CD4-positive, alpha-beta T cell treated with Interleukin-4 for 1 hour (primary cell): ENCODE results near the gene RFT1.

Experiments
- DNase-seq, 2 donors: peaks; one replicate each; pipeline ENCODE4 v3.0.0-alpha.2; 2020 to 2022

RFT1 gene

GRCh38 chr3:53149699-53150098 lies 19.5 kb upstream of the RFT1 start:
- DNase-seq = no peak

- DNase-seq = no peak
Observed at GRCh38 chr3:53149006-53149690, 18.9 kb upstream of the RFT1 start.

GRCh38 chr3:53147903-53148400 lies 17.7 kb upstream of the RFT1 start:
- DNase-seq = no peak

- no peak for DNase-seq
Observed at GRCh38 chr3:53147151-53147902, 17.1 kb upstream of the RFT1 start.

DNA sequence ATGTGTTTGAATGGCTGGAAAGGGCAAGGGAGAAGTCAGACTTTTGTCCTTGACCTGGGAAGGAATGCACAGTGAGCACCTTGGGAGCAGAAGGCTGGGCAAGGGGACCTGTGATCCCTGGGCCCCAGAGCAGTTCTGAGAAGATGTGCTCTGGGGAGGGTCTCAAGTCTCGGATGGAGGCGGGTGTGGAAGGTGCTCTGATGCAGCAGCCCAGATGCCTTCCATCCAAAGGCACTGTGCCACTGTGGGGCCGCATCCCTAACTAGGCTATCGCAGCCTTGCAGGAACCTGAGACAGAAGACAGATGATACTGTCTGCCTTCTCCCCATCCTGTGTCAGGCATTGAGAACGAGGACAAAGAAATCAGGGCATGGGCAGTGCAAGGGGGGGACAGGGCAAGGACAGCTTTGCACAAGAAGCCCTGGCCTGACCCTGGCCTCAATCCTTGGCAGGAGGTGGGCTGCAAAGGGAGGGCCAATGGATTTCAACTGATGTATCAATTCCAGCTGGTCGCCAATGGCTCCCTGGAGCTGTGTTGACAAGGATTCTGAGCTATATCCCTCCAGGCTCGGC lies 16.2 kb upstream of the RFT1 start:
- no peak for DNase-seq

DNA sequence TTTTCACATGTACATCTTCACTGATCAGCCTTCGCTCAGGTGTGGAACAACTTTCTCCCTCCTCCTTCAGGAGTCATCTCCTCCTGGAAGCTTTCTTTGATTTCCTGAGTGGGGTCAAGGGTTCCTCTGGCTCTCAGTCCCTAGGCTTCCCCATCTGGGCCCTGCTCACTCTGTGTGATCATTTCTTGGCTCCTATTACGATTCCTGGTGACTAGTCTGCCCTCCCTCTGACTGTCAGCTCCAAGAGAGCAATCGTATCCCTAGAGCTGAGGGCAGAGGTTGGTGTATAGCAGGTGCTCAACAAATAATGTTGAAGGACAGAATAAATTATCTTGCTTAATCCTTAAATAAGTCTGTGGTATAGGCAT lies 15.5 kb upstream of the RFT1 start:
- no peak for DNase-seq

DNA sequence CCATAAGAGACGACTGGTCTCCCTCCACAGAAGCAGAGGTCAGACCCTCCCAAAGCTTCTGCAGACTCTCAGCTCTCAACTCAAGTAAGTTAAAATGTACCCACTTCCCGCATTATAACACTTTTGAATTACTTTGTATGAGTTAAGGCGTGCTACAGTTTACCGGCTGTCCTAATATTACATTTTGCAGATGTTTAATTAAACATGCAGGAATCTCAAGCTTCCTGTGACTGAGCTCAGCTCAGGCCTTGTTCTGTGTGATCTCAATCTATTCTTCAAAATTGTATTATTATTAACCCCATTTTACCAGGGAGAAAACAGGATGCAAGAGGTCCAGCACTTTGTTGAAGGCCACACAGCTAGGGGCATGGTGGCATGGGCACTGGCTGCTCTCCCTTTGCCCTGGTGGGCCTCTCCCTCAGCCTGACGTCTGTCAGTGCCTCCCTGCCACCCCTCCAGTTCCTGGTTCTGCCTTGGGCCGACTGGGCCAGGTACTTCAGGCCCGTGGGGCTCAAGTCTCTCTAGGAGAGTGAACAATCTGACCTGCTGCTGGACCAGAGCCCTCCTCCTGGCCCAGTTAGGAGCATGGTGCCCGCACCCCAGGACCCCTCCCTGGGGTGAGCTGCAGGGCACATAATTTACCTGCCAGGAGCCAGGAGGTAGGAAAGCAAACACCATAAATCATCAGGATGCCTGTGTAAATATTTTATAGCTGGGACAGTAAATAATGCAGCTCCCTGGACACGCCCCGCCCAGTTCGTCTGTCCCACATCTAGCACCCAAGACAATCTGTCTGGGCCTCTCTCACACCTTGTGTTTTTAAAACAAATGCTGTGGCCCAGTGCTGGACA lies 14.9 kb upstream of the RFT1 start:
- DNase-seq = no peak

GRCh38 chr3:53144446-53144845 lies 14.2 kb upstream of the RFT1 start:
- no peak for DNase-seq

DNA sequence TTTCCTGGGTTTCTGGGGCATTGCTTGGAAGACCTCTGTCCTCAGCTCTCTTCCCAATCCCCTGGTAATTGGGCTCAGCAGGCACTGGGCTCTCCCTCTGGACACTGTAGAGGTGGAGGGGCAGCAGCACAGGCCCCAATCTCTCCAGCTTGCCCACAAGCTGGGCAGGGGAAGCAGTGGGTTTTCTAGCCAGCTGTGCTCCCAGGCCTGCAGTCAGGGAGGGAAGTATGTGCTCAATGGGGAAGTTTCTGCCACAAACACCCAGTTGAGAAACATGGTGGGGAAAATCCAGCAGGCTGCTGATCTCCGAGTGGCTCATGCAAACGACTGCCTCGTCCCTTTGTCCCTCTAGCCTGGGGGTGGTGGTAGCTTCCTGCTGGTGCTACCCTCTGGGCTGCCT lies 12.8 kb upstream of the RFT1 start:
- DNase-seq = peak in 1 of 2 donors; percentile 65

GRCh38 chr3:53140847-53141845 lies 10.9 kb upstream of the RFT1 start:
- peak in 1 of 2 donors; percentile 62 for DNase-seq

GRCh38 chr3:53139906-53140846 lies 9.9 kb upstream of the RFT1 start:
- no peak for DNase-seq

DNA sequence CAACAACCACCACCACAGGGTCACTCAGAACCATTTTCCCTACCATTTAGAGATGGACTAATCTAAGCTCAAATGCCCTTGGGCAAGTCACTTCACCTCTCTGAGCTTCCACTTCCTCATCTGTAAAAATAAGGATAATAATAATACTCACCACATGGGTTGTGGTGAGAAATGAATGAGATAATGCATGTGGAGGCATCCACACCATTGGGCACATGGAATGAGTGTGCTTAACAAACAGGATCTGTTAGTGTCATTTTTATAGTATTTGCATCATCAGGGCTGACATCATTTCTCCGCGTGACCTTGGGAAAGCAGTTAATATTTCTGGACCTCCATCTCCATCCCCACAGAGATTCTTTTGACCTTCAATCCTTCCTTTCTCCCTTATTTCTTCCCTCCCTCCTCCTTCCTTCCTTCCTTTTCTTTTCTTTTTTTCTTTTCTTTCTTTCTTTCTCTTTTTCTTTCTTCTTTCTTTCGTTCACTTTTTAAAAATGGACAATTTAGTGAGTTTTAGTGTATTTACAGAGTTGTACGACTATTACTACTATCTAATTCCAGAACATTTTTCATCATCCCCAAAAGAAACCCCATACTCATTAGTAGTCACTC lies 7.7 kb upstream of the RFT1 start:
- no peak for DNase-seq

GRCh38 chr3:53137221-53137620 lies 7.0 kb upstream of the RFT1 start:
- DNase-seq = no peak

DNA sequence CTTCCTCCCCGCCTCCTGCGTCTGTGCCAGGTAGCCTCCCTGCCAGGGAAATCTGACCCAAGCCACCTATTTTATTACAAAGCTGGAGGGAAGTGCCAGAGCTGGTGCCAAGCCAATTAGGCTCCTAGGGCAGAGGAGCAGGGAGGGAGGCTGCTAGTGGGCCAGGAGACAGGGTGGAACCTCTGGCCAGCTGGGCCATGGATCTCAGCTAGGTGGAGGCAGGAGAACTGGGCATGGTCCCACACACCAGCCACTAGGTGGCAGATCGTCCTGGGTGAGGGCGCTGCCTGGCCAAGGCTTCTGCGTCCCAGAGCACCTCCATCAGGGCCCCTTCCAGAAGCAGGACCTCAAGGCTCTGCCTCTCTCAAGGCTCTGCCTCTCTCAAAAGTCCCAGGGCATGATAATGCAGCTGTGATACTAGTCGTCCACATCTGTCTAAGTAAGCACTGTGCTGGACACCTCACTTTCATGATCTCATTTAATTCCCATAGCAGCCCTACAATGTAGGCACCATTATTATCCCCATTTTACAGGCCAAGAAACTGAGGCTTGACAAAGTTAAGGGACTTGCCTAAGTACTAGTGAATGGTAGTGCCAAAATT lies 4.5 kb upstream of the RFT1 start:
- peak; percentile 67 to 75 for DNase-seq

DNA sequence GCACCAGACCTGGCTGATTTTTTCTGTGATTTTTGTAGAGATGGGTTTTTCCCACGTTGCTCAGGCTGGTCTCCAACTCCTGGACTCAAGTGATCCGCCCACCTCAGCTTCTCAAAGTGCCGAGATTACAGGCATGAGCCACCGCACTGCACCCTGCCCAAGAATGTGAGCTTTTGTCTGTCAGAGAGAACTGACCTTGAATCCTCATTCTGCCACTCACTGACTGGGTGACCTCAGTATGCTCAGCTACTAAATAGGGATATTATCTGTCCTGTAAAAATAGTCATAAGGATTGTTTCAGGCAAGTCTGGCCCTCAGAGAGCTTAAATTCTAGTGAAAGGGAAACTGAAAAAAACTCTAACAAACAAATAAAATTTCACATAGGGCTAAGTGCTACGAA lies 2.1 kb upstream of the RFT1 start:
- DNase-seq = no peak

GRCh38 chr3:53131096-53131495 lies 861 bp upstream of the RFT1 start:
- DNase-seq = no peak

DNA sequence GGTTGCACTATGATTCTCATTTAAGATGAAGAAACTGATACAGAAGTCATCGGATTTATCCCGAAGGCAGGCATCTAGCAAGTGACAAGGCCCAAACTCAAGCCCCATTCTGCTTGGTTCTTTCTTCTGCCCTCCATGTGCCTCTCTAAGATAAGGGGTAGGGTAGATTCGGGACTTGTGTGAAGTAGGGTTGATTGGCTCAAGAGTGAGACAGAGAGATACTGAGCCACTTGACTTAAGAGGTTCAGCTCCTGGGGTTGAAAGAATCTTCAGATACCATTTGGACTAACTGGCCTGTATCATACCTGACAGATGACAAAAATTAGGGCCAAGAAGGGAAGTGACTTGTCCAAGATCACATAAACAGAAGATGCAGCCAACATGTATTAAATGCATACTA lies 891 bp downstream of the RFT1 start:
- no peak for DNase-seq

- no peak for DNase-seq
Observed at GRCh38 chr3:53126601-53127000, 3.6 kb downstream of the RFT1 start.

DNA sequence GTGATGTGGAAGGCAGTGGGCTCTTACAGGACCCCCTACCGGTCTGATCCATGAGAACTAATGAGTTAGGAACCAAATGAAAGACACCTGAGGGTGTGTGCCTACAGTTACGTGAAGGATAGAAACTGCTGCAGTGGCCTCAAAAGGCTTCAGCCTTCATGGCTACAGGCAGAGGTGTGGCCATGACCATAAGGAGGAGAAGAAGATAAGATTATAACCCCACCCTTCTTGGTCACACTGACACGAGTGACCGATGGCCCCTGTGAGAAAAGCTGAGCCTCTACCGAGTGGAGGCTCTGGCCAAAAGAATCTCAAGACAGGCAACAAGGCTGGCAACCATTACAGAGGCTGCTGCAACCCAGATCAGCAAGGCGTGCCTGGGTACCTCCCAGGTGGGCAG lies 6.3 kb downstream of the RFT1 start:
- no peak for DNase-seq

DNA sequence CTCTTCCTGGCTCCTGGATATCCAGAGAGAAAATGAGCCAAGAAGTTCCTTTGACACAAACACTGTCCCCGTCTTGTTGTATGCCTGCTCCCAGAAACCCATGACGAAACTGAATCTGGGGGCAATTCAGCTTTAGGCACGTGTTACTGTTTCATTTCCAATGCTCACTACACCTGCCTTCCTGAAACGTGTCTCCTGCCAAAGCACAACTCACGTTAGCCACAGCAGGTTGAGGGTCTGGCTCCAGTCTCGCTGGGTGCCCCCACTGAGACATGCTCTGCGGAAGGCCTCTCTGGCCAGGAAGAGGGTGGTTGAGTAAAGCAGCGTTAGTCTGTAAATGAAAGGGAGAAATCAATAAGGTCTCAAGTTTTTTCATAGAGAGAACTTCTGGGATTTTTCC lies 6.7 kb downstream of the RFT1 start:
- no peak for DNase-seq
